Measurements from ENCODE around the gene PAF1. TPM values are rescaled to one million over a fixed set of nuclear protein-coding genes. Genes with fewer than 3 reads are reported as not detected.

PAF1 gene
- total RNA-seq, 1 experiment from 2014 or later = 53.5 TPM

GRCh38 chr19:39355253-39355652, 35.7 kb downstream of the PAF1 start:
- H3K9ac ChIP-seq (ENCODE audit: low read length) = no peak overlapping the region
- H2AFZ ChIP-seq (ENCODE audit: low read depth, low read length, poor library complexity, severe bottlenecking) = no peak overlapping the region
- peaks cover 40 to 66% of the 10 kb centered on the region in 2 experiments; a peak in 3 of 4 replicates for H3K36me3 ChIP-seq (ENCODE audit: control insufficient read depth in 1 of 2, insufficient read depth in 2 of 2, low read length in 2 of 2)
- DNase-seq (ENCODE audit: low read depth, low spot score) = no peak
- TF ChIP-seq POLR2A (IDR thresholded peaks at IDR 0.05; ENCODE audit: borderline replicate concordance, extremely low read depth, insufficient read depth, insufficient read length) (no peak), MAX (IDR thresholded peaks at IDR 0.05) (no peak), JUND (IDR thresholded peaks at IDR 0.05) (no peak), SIN3A (IDR thresholded peaks at IDR 0.05; ENCODE audit: low read depth) (no peak), YY1 (IDR thresholded peaks at IDR 0.05; ENCODE audit: extremely low read depth, insufficient replicate concordance, low read depth, low read length) (no peak), SP1 (IDR thresholded peaks at IDR 0.05; ENCODE audit: low read depth) (no peak), POLR2AphosphoS5 (IDR thresholded peaks at IDR 0.05; ENCODE audit: low read depth, low read length) (no peak), ZNF274 (IDR thresholded peaks at IDR 0.05; ENCODE audit: low read depth, low read length) (no peak)
- ChIA-PET CTCF (interaction anchor here (1.4 kb wide), 1 partner anchor 13 kb away, joined by 4 read pairs; the partner anchor contains the start of gene SAMD4B), RAD21 (ENCODE audit: low non-redundant PET in 1 of 2, low total read pairs in 2 of 2, uncharacterized antibody in 2 of 2, unreplicated experiment in 2 of 2) (no interaction called here), POLR2A (no interaction called here)
- no peaks in the 10 kb centered on the region for H4K20me1 ChIP-seq (ENCODE audit: insufficient read depth)
- H3K79me2 ChIP-seq (ENCODE audit: insufficient read depth, low read length) = peaks cover 29% of the 10 kb centered on the region
- intact Hi-C loops (cut with micrococcal nuclease) = no loop called here
- no peak overlapping the region for H3K4me3 ChIP-seq (replicated peaks in 1 of 2; ENCODE audit: low read depth in 1 of 2, low read length in 2 of 2)
- no peaks in the 10 kb centered on the region for H3K4me1 ChIP-seq (ENCODE audit: control insufficient read depth in 1 of 2, insufficient read depth in 2 of 2, low read length in 2 of 2)
- no peak overlapping the region for H3K27ac ChIP-seq (ENCODE audit: low read depth, low read length)
- no TSS peak for BruUV-seq (replicated peaks)
- ATAC-seq = no peak
- no peaks in the 10 kb centered on the region for H3K9me2 ChIP-seq (ENCODE audit: insufficient read depth)
- H3K4me2 ChIP-seq (ENCODE audit: low read length) = no peak overlapping the region
- H3K9me3 ChIP-seq (ENCODE audit: control insufficient read depth in 1 of 2, insufficient read depth in 1 of 2, low read depth in 1 of 2, low read length in 2 of 2) = no peaks in the 10 kb centered on the region
- no peaks in the 10 kb centered on the region for H3K27me3 ChIP-seq (ENCODE audit: insufficient read depth, low read length)

- CTCF ChIA-PET = no interaction called here
- ATAC-seq (no peak), DNase-seq (ENCODE audit: low read depth, low spot score) (no peak)
- Histone ChIP-seq H3K9ac (ENCODE audit: low read length) (no peak overlapping the region), H3K27me3 (ENCODE audit: insufficient read depth, low read length) (no peaks in the 10 kb centered on the region), H3K4me1 (ENCODE audit: control insufficient read depth in 1 of 2, insufficient read depth in 2 of 2, low read length in 2 of 2) (no peaks in the 10 kb centered on the region), H4K20me1 (ENCODE audit: insufficient read depth) (peaks cover under 1% of the 10 kb centered on the region; the same call in 1 of the 2 replicates), H3K79me2 (ENCODE audit: insufficient read depth, low read length) (peaks cover 52% of the 10 kb centered on the region), H2AFZ (ENCODE audit: low read depth, low read length, poor library complexity, severe bottlenecking) (no peak overlapping the region), H3K36me3 (ENCODE audit: control insufficient read depth in 1 of 2, insufficient read depth in 2 of 2, low read length in 2 of 2) (peaks cover 43 to 63% of the 10 kb centered on the region in 2 experiments; a peak in 3 of 4 replicates), H3K4me2 (ENCODE audit: low read length) (no peak overlapping the region), H3K9me3 (ENCODE audit: control insufficient read depth in 1 of 2, insufficient read depth in 1 of 2, low read depth in 1 of 2, low read length in 2 of 2) (no peaks in the 10 kb centered on the region), H3K9me2 (ENCODE audit: insufficient read depth) (no peaks in the 10 kb centered on the region), H3K4me3 (replicated peaks in 1 of 2; ENCODE audit: low read depth in 1 of 2, low read length in 2 of 2) (no peak overlapping the region), H3K27ac (ENCODE audit: low read depth, low read length) (no peak overlapping the region)
- BruUV-seq (replicated peaks) = no TSS peak
- intact Hi-C loops (cut with micrococcal nuclease) = no loop called here
- RAD21 ChIA-PET (ENCODE audit: low non-redundant PET in 1 of 2, low total read pairs in 2 of 2, uncharacterized antibody in 2 of 2, unreplicated experiment in 2 of 2) = no interaction called here
- POLR2A ChIA-PET = no interaction called here
- TF ChIP-seq CEBPB (IDR thresholded peaks at IDR 0.05; ENCODE audit: low read depth) (no peak), REST (IDR thresholded peaks at IDR 0.05; ENCODE audit: low read depth) (no peak), CBX3 (IDR thresholded peaks at IDR 0.05; ENCODE audit: low read depth) (no peak), ATF3 (IDR thresholded peaks at IDR 0.05) (no peak), TCF7L2 (IDR thresholded peaks at IDR 0.05; ENCODE audit: borderline replicate concordance, extremely low read depth, insufficient read depth, insufficient read length) (no peak), ELF1 (IDR thresholded peaks at IDR 0.05; ENCODE audit: borderline replicate concordance, low read depth) (no peak), FOSL1 (IDR thresholded peaks at IDR 0.05; ENCODE audit: low read depth) (no peak)
Measured at GRCh38 chr19:39352381-39353255, 38.3 kb downstream of the PAF1 start.
